Stimulated activated CD4-positive, alpha-beta T cell treated with anti-CD3 and anti-CD28 coated beads, Interleukin-1b, Interleukin-23, amount 100 ng/mL, for 24 hours (primary cell): ENCODE results near the gene MPRIP.

ENCODE experiments used
- DNase-seq, 4 experiments: peaks; one replicate each; pipeline ENCODE4 v3.0.0-alpha.2; 2020; ENCODE audit warnings: low read depth in 4 of 4, low spot score in 1 of 4

MPRIP gene

DNA sequence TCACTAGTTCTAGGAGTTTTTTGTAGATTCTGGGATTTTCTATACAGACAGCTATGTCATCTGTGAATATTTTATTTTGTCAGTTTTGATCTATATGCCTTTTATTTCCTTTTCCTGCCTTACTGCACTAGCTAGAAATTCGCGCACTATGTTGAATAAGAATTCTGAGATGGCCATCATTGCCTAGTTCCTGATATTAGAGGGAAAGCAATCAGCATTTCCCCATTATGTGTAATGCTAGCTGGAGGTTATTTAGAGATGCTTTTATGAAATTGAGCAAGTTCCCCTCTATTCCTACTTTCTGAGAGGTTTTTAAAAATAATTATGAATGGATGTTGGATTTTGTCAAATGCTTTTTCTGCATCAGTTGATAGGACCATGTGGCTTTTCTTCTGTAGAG is 23.8 kb downstream of the MPRIP start:
- DNase-seq, result no peak

GRCh38 chr17:17067257-17067656 is 25.0 kb downstream of the MPRIP start:
- DNase-seq, result no peak

DNA sequence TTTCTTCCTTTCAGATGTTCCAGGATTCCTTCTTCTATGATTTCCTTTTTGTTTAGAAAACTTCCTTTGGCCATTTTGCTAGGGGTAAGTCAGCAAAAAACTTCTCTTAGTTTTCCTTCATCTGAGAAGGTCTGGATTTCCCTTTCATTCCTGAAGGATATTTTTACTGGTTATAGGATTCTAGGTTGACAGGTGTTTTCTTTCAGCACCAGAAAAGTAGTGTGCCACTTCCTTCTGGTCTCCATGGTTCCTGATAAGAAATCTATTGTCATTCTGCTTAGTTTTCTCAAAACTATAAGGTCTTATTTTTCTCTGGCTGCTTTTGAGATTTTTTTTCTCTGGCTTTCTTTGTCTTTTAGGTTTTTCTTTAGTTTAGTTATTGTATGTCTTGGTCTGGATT is 27.6 kb downstream of the MPRIP start:
- no peak for DNase-seq

DNA sequence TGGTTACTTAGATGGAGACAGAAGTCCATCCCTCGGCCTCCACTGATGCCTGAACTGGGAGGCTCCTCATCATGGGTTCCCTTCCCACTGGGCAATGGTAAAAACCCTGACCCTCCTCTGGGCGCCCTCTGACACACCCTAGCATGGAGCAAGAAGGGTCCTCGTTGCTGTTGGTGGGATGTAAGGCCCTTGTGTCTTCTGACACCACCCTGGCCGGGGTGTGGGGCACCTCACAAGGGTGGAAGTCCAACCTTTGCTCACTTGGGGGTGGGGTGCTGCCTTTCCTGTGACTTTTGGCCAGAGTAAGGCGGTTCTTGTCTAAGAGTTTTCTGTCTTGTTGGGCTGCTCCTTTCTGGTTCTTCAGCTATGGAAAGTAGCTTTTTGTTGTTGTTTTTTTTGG is 28.7 kb downstream of the MPRIP start:
- no peak for DNase-seq

DNA sequence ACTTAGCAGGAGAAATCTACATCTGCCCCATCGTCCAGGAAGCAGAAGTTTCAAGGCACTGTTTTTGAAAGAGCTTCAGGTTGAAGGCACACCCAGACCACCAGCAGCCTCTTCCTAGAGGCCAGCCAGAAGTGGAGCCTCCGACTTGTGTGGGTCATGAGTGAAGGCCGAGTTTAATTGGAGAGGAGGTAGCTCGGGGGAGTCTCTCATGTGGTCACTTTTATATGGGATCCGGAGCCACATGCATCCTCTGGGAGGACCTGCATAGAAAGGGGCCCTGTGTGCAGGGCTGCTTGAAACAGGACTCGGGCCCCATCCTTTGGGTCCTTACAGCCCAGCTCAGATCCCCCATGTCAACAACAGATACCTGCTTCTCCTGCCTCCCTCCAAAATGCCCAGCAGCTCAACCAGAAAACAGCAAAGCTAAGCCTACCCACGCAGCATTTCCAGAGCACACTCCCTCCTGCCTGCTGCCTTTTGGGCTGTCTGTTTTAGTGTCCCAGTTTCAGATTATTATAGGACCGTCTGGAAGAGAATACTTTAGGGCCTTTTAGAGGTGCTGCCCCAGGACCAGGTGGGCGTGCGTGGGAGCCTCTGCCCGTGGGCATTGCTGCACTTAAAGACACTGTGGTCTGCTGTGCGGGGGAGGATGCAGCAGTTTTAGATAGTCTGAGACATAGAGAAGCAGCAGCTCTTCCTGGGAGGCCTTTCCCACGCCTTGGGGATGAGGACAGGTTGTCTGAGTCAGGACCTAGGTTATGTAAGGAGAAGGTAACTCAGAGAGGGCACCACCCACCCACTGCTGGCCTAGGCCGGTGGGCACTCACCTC is 29.5 kb downstream of the MPRIP start:
- no peak for DNase-seq

DNA sequence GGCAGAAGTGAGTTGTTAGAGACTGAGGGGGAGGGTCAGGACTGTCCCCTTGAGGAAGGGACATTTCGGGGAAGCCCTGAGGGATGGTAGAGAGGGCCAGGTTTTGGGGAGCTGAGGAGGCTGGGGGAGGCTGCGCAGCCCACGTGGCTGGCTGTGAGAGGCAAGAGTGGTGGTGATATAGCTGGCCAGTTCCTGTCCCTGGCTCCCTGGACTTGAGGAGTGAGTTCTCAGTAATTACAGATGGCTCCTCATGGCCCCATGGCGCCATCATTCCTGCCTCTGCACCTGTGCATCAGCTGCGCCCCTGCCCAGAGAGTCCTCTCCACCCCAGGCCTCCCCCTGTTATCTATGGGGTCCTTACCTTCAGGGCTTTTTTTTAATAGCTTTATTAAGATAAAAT is 30.3 kb downstream of the MPRIP start:
- no peak for DNase-seq

GRCh38 chr17:17073030-17073564 is 30.8 kb downstream of the MPRIP start:
- no peak for DNase-seq

DNA sequence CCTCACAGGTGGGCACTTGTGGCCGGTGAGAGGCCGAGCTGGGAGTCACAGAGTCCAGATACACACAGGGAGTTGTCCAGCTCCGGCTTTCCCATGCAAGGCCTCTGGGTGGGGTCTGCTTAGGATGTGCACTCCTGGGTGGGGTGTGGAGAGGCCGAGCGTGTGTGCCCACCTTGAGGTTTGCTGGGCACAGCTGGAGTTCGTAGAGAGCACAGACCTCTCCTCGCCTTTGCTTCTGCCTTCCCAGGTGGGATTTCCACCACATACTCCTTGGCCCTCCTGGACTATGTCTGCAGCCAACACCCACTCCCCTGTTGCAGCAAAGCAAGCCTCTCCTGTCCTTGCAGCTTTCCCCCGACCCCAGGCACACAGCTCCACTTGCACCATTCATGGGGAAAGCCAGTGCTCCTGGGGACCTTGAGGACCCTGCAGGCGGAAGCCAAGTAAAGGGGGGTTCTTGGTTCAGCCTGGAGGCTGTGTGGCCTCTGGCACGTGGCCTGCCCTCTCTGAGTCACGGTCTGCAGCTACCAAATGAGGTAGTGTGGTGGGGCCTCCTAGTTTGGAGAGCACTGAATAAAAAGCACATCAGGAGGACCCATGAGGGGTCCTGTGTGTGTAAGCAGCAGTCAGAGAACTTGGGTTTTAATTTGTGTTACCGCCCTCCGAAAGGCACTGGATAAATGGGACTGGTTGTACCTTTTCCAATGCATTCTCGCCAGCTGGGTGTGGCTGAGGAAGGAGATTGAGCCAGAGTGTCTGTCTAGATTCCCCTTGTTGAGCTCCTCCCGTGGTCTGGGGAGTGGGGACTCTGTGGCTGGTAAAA is 31.5 kb downstream of the MPRIP start:
- DNase-seq, result no peak

GRCh38 chr17:17075125-17075781 is 33.0 kb downstream of the MPRIP start:
- DNase-seq, result no peak

DNA sequence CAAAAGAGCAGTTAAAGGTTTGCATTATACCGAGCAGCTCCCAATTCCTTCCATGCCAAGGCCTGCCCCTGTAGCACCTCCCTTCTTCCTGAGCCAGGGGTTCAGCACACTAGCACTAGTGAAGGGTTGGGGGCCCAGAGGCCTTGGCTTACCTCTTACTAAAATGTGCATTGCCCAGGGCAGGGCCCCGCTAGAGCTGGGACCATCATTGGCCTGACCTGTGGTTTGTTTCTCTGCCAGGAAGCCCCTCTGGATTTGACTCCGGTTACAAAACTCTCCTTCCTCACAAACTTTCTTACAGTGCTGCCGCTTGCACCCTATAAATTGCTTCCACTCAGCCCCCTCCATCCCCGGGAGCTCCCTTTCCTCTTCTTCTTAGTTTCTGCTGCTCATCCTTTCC is 33.8 kb downstream of the MPRIP start:
- no peak for DNase-seq

GRCh38 chr17:17077101-17077500 is 34.8 kb downstream of the MPRIP start:
- DNase-seq, result no peak

DNA sequence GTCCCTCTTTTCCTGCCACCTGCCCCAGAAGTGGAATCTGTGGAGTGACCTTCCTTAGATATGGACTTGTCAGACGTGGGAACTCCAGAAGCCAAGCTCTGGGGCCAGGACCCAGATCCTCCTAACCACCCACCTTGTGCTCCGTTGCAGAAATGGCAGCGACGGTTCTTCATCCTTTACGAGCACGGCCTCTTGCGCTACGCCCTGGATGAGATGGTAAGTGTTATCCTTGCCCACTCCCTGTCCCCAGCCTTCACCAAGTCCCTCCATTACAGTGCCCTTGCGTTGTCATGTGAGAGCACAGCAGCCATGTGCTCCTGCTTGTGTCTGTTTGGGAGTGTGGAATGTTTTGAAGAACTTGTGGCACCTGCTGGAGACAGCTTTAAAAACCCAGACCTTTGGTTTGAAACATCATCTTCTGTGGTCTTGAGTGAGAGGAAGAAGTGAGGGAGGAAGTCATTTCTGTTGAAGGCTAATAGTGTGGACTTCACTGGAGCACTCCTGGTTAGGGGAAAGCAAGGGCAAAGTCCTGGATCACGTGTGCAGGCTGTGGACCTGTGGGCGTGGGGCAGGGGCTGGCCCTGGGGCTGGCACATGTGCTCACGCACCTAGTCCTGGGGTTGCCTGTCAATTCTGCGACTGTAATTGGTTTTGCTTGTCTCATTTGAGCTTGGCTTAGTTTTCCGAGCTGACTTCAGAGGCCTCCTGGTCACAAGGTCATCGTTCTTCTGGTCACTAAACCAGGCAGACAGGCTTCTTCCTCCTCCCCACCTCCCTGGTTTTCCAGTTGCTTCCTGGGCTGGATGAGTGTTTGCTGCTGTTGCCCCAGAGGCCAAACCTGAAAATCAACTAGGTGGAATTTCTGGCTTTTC is 35.8 kb downstream of the MPRIP start:
- DNase-seq, result no peak

DNA sequence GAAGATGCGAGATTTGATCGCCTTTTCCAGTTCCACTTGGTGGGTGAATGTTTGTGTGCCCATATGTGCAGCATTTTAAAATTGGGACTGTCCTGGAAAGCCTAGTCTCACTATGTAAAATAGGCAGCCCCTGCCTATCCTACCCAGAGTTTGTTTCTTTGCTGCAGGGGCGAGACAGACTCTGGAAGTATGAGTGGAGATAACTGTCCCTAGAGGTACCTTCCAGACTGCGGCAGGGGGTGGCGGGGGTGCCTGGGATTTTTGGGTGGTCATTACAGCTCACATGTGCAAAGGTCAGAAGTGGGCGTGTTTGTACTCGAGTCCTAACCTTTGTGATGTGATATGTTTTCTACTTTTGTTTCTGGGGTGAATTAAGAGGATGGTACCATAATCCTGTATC is 36.6 kb downstream of the MPRIP start:
- no peak for DNase-seq

DNA sequence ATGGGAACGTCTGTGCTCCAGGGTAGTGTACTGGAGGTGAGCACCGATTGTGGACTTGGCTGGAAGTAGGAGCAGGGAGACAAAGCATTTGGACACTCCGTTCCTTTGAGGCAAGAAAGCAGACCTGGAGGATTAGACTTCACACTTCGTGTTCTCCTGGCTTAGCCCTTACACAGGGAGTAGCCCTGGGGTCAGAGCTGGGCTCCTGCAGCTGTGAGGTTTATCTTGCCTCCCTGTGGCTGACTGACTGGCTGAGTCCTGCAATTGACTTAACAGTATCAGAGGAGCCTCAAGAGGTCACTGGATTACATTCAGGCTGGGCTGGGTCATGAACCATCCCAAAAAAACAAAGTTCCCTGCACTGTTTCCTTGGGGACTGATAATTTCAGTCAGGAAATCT is 37.1 kb downstream of the MPRIP start:
- no peak for DNase-seq

- no peak for DNase-seq
Observed at GRCh38 chr17:17079761-17080160, 37.5 kb downstream of the MPRIP start.

DNA sequence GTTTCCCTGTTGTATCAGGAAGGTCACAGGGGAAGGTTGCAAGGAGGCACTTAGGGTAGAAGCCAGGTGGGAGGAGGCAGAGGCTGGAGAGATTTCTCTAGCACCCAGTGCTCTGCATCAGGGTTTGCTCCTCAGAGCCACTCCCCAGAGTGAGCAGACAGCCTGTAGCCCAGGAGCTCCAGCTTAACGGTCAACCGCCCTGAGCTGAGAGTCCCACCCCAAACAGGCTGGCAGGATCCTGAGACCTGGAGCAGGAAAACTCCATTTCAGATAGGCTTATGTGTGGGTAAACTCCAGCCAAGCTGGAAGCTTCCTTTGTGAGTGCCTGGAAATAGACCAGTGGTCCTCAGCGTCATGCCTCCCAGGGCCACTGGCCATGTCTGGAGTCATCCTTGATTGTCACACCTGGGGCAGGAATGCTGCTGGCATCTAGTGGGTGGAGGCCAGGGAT is 37.9 kb downstream of the MPRIP start:
- DNase-seq, result no peak

DNA sequence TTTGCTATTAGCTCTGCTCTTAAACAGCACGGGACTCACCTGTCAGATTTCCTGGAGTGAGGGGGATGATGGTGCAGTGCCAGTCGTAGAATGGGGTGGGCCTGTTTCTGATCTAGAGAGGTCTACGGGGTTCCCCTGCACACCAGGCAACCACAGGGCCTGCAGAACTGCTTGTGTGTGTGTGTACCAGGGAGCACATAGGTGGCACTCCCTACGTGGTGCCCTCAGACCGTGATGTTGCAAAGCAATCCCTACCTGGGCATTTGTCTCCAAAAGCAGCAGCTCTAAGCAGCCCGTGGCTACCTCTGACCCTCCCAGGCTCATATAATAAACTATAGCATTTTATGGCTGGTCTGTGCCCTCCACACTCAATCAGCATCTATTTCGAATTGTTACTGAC is 38.5 kb downstream of the MPRIP start:
- no peak for DNase-seq

- DNase-seq, result no peak
Observed at GRCh38 chr17:17081304-17081940, 39.2 kb downstream of the MPRIP start.

- no peak for DNase-seq
Observed at GRCh38 chr17:17082878-17083277, 40.6 kb downstream of the MPRIP start.

DNA sequence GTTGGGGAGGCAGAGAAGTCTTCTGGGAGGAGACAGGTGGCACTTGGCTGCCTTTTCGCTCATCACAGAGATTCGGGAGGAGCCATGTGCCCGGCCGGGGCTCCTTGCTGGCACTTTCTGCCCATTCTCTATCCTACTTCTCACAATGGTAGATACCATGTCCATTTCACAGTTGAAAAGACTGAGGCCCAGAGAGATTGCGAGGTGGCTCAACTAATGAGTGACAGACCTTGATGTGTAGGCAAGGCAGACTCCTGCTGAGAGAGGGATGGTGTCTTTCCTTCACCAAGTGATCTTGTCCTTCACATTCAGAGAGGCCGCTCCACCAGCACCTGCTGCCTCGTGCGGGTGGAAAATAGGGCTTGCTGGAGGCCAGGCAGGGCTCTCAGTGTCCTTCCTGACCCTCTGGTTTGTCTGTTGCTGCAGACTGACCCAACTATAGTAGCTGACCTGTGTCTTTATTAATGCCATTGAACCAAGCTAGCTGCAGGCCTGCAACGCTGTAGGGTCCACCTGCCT is 42.1 kb downstream of the MPRIP start:
- no peak for DNase-seq
